H1 (cell line): ENCODE results near the gene PFN3. TPM values are rescaled to one million over a fixed set of nuclear protein-coding genes. Genes with fewer than 3 reads are reported as not detected.
A peak's percentile ranks its signal among the peaks of the same experiment; 100 is the strongest.

Source experiments
- CTCF ChIA-PET: fragments of 300-600 bp; sonication (Branson Sonifier 250); formaldehyde crosslinking; loops from one replicate; lab custom pipeline; 2021; ENCODE audit not compliant: partially characterized antibody; lab: Charles Lee
- POLR2A ChIA-PET: fragments of 300-600 bp; sonication (Branson Sonifier 250); formaldehyde crosslinking; loops from one replicate; lab custom pipeline; 2021; ENCODE audit warnings: inconsistent platforms; ENCODE audit not compliant: partially characterized antibody; lab: Charles Lee
- DNase-seq, 2 experiments: peaks; one replicate each; pipeline versions ENCODE4 v3.0.0 to v3.0.0-alpha.2; 2010 to 2022; ENCODE audit warnings: low spot score in 2 of 2, low read depth in 1 of 2, mixed read lengths in 1 of 2
- FAIRE-seq: peaks from 2 replicates; lab custom pipeline; 2011; peaks lifted over from hg19 to GRCh38; lab: Jason Lieb, UNC
- H2AFZ ChIP-seq: 2 replicates; pipeline ENCODE4 v1.8.1; 2012; ENCODE audit warnings: low read length, inconsistent platforms
- H2AK5ac ChIP-seq: 2 replicates; pipeline ENCODE4 v1.6.1; 2013; ENCODE audit warnings: low read depth, low read length
- H2BK120ac ChIP-seq: replicated peaks from 2 replicates; pipeline ENCODE3; 2013; ENCODE audit warnings: low read depth, low read length, inconsistent platforms
- H2BK12ac ChIP-seq: 2 replicates; pipeline ENCODE4 v1.6.1; 2013; ENCODE audit warnings: low read depth, low read length
- H2BK15ac ChIP-seq: 2 replicates; pipeline ENCODE4 v1.6.1; 2013; ENCODE audit warnings: low read length
- H2BK20ac ChIP-seq: 2 replicates; pipeline ENCODE4 v1.6.1; 2013; ENCODE audit warnings: low read length
- H2BK5ac ChIP-seq: 2 replicates; pipeline ENCODE4 v1.6.1; 2013; ENCODE audit warnings: low read depth, low read length
- H3K14ac ChIP-seq: 2 replicates; pipeline ENCODE4 v1.6.1; 2013; ENCODE audit warnings: inconsistent platforms; ENCODE audit not compliant: insufficient read length
- H3K18ac ChIP-seq: 2 replicates; pipeline ENCODE4 v1.6.1; 2013; ENCODE audit warnings: low read length; ENCODE audit errors: extremely low read depth
- H3K23ac ChIP-seq: 2 replicates; pipeline ENCODE4 v1.6.1; 2013; ENCODE audit warnings: inconsistent platforms; ENCODE audit not compliant: insufficient read length
- H3K23me2 ChIP-seq: 2 replicates; pipeline ENCODE4 v1.6.1; 2013; ENCODE audit warnings: low read depth, low read length
- H3K27ac ChIP-seq: 2 replicates; pipeline ENCODE4 v1.6.1; 2011; ENCODE audit warnings: low read depth, low read length, inconsistent platforms
- H3K27me3 ChIP-seq, 4 experiments: replicated peaks in 1 of 4; 1 replicate in 1 of 4; 2 replicates in 3 of 4; pipeline versions ENCODE4 v1.6.1 to v1.8.1; 2011 to 2013; ENCODE audit warnings: low read length in 3 of 4, mild to moderate bottlenecking in 3 of 4, inconsistent platforms in 2 of 4, mixed read lengths in 2 of 4, moderate library complexity in 1 of 4; ENCODE audit not compliant: control insufficient read depth in 3 of 4, insufficient read depth in 3 of 4; ENCODE audit errors: extremely low read depth in 1 of 4
- H3K36me3 ChIP-seq, 4 experiments: 2 replicates each; pipeline versions ENCODE4 v1.6.1 to v1.8.1; 2011 to 2013; ENCODE audit warnings: mild to moderate bottlenecking in 4 of 4, low read length in 3 of 4, moderate library complexity in 2 of 4, control low read depth in 1 of 4, inconsistent platforms in 1 of 4; ENCODE audit not compliant: insufficient read depth in 4 of 4, control insufficient read depth in 2 of 4
- H3K4ac ChIP-seq: replicated peaks from 2 replicates; pipeline ENCODE3; 2013; ENCODE audit warnings: low read length, low read depth, mixed read lengths, inconsistent platforms; ENCODE audit not compliant: insufficient read length
- H3K4me1 ChIP-seq, 4 experiments: replicated peaks in 1 of 4; 1 replicate in 1 of 4; 2 replicates in 3 of 4; pipeline versions ENCODE4 v1.6.1 to v1.8.1; 2011 to 2013; ENCODE audit warnings: low read length in 3 of 4, inconsistent platforms in 2 of 4, mixed read lengths in 1 of 4; ENCODE audit not compliant: insufficient read depth in 4 of 4, control insufficient read depth in 3 of 4
- H3K4me2 ChIP-seq, 2 experiments: 2 replicates each; pipeline versions ENCODE4 v1.6.1 to v1.8.1; 2011 to 2013; ENCODE audit warnings: low read depth in 2 of 2, low read length in 2 of 2, control low read depth in 1 of 2, inconsistent platforms in 1 of 2, mild to moderate bottlenecking in 1 of 2; ENCODE audit not compliant: insufficient read depth in 1 of 2
- H3K4me3 ChIP-seq, 4 experiments: fragments of 200-600, 300-600 bp in 1 of 4; sonication (generic), shearing (Covaris generic), sonication (Bioruptor Twin) in 1 of 4; 2 replicates each; pipeline versions ENCODE4 v1.5.1 to v1.8.1; 2011 to 2016; ENCODE audit warnings: low read length in 4 of 4, low read depth in 3 of 4, control low read depth in 2 of 4, inconsistent platforms in 2 of 4, mild to moderate bottlenecking in 2 of 4, mixed read lengths in 1 of 4, moderate library complexity in 1 of 4; ENCODE audit not compliant: insufficient read depth in 2 of 4; ENCODE audit errors: extremely low read depth in 1 of 4
- H3K56ac ChIP-seq: replicated peaks from 2 replicates; pipeline ENCODE3; 2013; ENCODE audit warnings: low read depth, mild to moderate bottlenecking, mixed read lengths, low read length, inconsistent platforms; ENCODE audit not compliant: insufficient read length
- H3K79me1 ChIP-seq: 2 replicates; pipeline ENCODE4 v1.6.1; 2013; ENCODE audit warnings: low read depth, low read length, control low read depth
- H3K79me2 ChIP-seq, 2 experiments: 2 replicates each; pipeline versions ENCODE4 v1.6.1 to v1.8.1; 2012 to 2013; ENCODE audit warnings: low read length in 2 of 2, mild to moderate bottlenecking in 2 of 2, inconsistent platforms in 1 of 2; ENCODE audit not compliant: insufficient read depth in 2 of 2, control insufficient read depth in 1 of 2
- H3K9ac ChIP-seq, 4 experiments: replicated peaks in 1 of 4; 1 replicate in 1 of 4; 2 replicates in 3 of 4; pipeline versions ENCODE4 v1.6.1 to v1.8.1; 2011 to 2013; ENCODE audit warnings: low read depth in 3 of 4, low read length in 3 of 4, control low read depth in 2 of 4, mild to moderate bottlenecking in 2 of 4, moderate library complexity in 2 of 4, inconsistent platforms in 1 of 4; ENCODE audit errors: extremely low read depth in 1 of 4
- H3K9me3 ChIP-seq, 2 experiments: 2 replicates each; pipeline versions ENCODE4 v1.6.1 to v1.8.1; 2012 to 2013; ENCODE audit warnings: mild to moderate bottlenecking in 2 of 2, moderate library complexity in 2 of 2, control low read depth in 1 of 2, inconsistent platforms in 1 of 2, low read depth in 1 of 2, low read length in 1 of 2, mixed read lengths in 1 of 2; ENCODE audit not compliant: insufficient read depth in 2 of 2
- H4K20me1 ChIP-seq, 2 experiments: replicated peaks in 1 of 2; 2 replicates each; pipeline versions ENCODE3 to v1.8.1; 2011 to 2013; ENCODE audit warnings: inconsistent platforms in 2 of 2, low read length in 2 of 2, mild to moderate bottlenecking in 1 of 2; ENCODE audit not compliant: insufficient read depth in 2 of 2, control insufficient read depth in 1 of 2
- H4K5ac ChIP-seq: 2 replicates; pipeline ENCODE4 v1.6.1; 2013; ENCODE audit warnings: low read length, low read depth, mixed read lengths, inconsistent platforms; ENCODE audit not compliant: insufficient read length
- H4K8ac ChIP-seq: 2 replicates; pipeline ENCODE4 v1.8.0; 2013; ENCODE audit warnings: mild to moderate bottlenecking, moderate library complexity, low read length, inconsistent platforms; ENCODE audit not compliant: insufficient read depth; ENCODE audit errors: extremely low read depth
- H4K91ac ChIP-seq: replicated peaks from 2 replicates; pipeline ENCODE3; 2013; ENCODE audit warnings: low read length, mixed read lengths, inconsistent platforms; ENCODE audit not compliant: insufficient read length
- NRF1 ChIP-seq: IDR thresholded peaks from 2 replicates; pipeline ENCODE4 v1.6.1; 2011; ENCODE audit warnings: mild to moderate bottlenecking, low read depth, low read length, improper control_type of control experiment
- RBBP5 ChIP-seq: IDR thresholded peaks from 2 replicates; pipeline ENCODE4 v1.7.1; 2012; ENCODE audit warnings: low read depth, mild to moderate bottlenecking, inconsistent platforms, low read length, moderate library complexity, borderline replicate concordance
- WGBS, 2 experiments: shearing (Covaris generic) in 1 of 2; methylation state at CpG; one replicate each; pipeline versions ENCODE4 v1.1.6 to v1.1.7; 2013 to 2015; ENCODE audit warnings: low lambda C conversion rate in 2 of 2, mixed read lengths in 2 of 2, inconsistent platforms in 1 of 2, low coverage in 1 of 2, missing lambda C conversion rate in 1 of 2; ENCODE audit not compliant: insufficient replicate concordance in 2 of 2, insufficient coverage in 1 of 2, insufficient read length in 1 of 2; ENCODE audit errors: extremely low coverage in 1 of 2, missing lambda C conversion rate in 1 of 2; 5-methylcytosine and 5-hydroxymethylcytosine counted together
- polyA plus RNA-seq, 7 experiments: library from polyadenylated mRNA; depleted of rRNA in 3 of 7; stranded (reverse) in 5 of 7; unstranded in 2 of 7; fragments of >200 nt in 5 of 7; fragments of 200-250 nt in 2 of 7; gene quantifications; 1 replicate in 5 of 7; 2 replicates in 1 of 7; 4 replicates in 1 of 7; pipeline versions ENCODE4 v1.2.1 to v1.2.3, GENCODE V29; 2011 to 2013; ENCODE audit warnings: missing spikeins in 2 of 7, mixed read lengths in 2 of 7
- total RNA-seq: library from RNA; stranded (reverse); fragmentation: NEBNext Ultra II Directional; extraction: Animal tissue kit (Norgen Biotek cat#: 25700); gene quantifications from 2 replicates; pipeline ENCODE4 v1.2.1, GENCODE V29; 2021
- TF ChIP-seq, protein P1 (sequence below): IDR thresholded peaks from 2 replicates; pipeline ENCODE4 v1.6.1; 2012; ENCODE audit warnings: inconsistent platforms

PFN3 gene
- total and polyA plus RNA-seq, 2 of the 8 experiments (the other 6 are each of a cell fraction or from before 2014, with no cell fraction given) = not detected

DNA sequence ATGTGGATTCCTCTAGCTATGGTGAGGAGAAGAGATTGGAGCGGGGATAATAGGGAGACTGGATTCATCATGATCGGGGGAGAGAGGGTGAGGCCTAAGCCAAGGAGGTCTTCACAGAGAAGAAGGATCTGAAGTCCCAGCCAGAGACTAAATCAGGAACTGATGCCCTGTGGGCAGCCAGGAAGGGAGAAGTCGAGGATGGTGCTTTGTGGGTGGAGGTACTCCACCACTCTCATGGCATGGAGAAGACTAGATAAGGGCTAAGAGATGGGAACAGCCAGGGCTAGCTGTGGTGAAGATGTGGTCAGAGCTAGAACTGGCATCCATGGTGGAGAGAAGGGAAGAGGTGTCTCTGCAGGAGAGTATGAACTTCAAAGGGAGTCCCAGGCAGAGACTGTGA is 45.8 kb downstream of the PFN3 start:
- Histone ChIP-seq H2BK12ac (peak overlapping the region; percentile 50; the same call in 1 of the 2 replicates), H3K4ac (no peak overlapping the region), H3K79me1 (peaks cover 12% of the 10 kb centered on the region; the same call in 1 of the 2 replicates), H3K27me3 (peaks cover 0 to 5% (median 0%) of the 10 kb centered on the region in 4 experiments; a peak in 2 of 7 replicates), H2BK15ac (no peak overlapping the region), H3K9me3 (no peaks in the 10 kb centered on the region), H3K18ac (no peak overlapping the region), H3K56ac (no peak overlapping the region), H3K4me3 (no peak overlapping the region), H4K91ac (no peak overlapping the region), H2BK5ac (no peak overlapping the region), H3K36me3 (no peaks in the 10 kb centered on the region), H2BK120ac (no peak overlapping the region), H3K23ac (no peak overlapping the region), H4K20me1 (peaks cover 0 to 5% of the 10 kb centered on the region in 2 experiments), H3K79me2 (peaks cover 10 to 16% of the 10 kb centered on the region in 2 experiments), H3K4me2 (no peak overlapping the region), H4K5ac (no peak overlapping the region), H2BK20ac (no peak overlapping the region), H3K27ac (no peak overlapping the region), H2AFZ (no peak overlapping the region), H3K9ac (no peak overlapping the region), H3K14ac (no peak overlapping the region), H3K23me2 (peaks cover 8% of the 10 kb centered on the region), H4K8ac (no peak overlapping the region), H3K4me1 (peaks cover 0 to 10% (median 4%) of the 10 kb centered on the region in 4 experiments; a peak in 4 of 7 replicates), H2AK5ac (no peak overlapping the region)
- TF ChIP-seq NRF1 (no peak), RBBP5 (no peak)
- TF ChIP-seq, protein P1, sequence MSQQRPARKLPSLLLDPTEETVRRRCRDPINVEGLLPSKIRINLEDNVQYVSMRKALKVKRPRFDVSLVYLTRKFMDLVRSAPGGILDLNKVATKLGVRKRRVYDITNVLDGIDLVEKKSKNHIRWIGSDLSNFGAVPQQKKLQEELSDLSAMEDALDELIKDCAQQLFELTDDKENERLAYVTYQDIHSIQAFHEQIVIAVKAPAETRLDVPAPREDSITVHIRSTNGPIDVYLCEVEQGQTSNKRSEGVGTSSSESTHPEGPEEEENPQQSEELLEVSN = no peak
- POLR2A ChIA-PET = interaction anchor here (0.6 to 8.1 kb wide), 4 partner anchors 11 to 117 kb away, joined by 3 to 66 read pairs (median 4); no protein-coding TSS in a partner anchor
- 66% methylated on average over 3 of the region's 3 CpGs; no CpG with 5 or more reads in 1 of the 2 experiments for WGBS, 2 experiments
- DNase-seq = no peak
- no peak for FAIRE-seq
- CTCF ChIA-PET = interaction anchor here (3.1 to 11.2 kb wide), 2 partner anchors 14 to 19 kb away, joined by 11 to 142 read pairs; no protein-coding TSS in a partner anchor
